GM19043 (cell line): Measurements from ENCODE around the gene STX1A.
A peak's percentile ranks its signal among the peaks of the same experiment; 100 is the strongest.
"Not testable (repeated sequence)": the region's sequence is repeated elsewhere in the genome, so short reads cannot be mapped to it uniquely, and the experiment has no call there.

ENCODE experiments used
- ATAC-seq: cut with Tn5 transposase; IDR thresholded peaks from one replicate; pipeline ENCODE4 v1.9.1; 2021; ENCODE audit warnings: low read depth; ENCODE audit not compliant: unreplicated experiment

Gene STX1A

GRCh38 chr7:73737491-73738219, 18.2 kb upstream of the STX1A start:
- no peak for ATAC-seq

- ATAC-seq = no peak
Observed at GRCh38 chr7:73736885-73737284, 17.4 kb upstream of the STX1A start.

- ATAC-seq = no peak
Observed at GRCh38 chr7:73735528-73735905, 16.0 kb upstream of the STX1A start.

GRCh38 chr7:73734619-73735527, 15.4 kb upstream of the STX1A start:
- peak; percentile 40 for ATAC-seq

GRCh38 chr7:73732397-73732796, 12.9 kb upstream of the STX1A start:
- ATAC-seq = no peak

GRCh38 chr7:73730485-73730884, 11.0 kb upstream of the STX1A start:
- no peak for ATAC-seq

GRCh38 chr7:73728551-73728950, 9.1 kb upstream of the STX1A start:
- no peak for ATAC-seq

- no peak for ATAC-seq
Observed at GRCh38 chr7:73727952-73728351, 8.5 kb upstream of the STX1A start.

- no peak for ATAC-seq
Observed at GRCh38 chr7:73726083-73726466, 6.6 kb upstream of the STX1A start.

GRCh38 chr7:73723813-73724212, 4.3 kb upstream of the STX1A start:
- no peak for ATAC-seq

GRCh38 chr7:73722785-73723184, 3.3 kb upstream of the STX1A start:
- ATAC-seq = no peak

GRCh38 chr7:73722182-73722581, 2.7 kb upstream of the STX1A start:
- not testable (repeated sequence) for ATAC-seq

GRCh38 chr7:73721377-73721817, 1.9 kb upstream of the STX1A start:
- ATAC-seq = no peak

GRCh38 chr7:73720443-73720842, 974 bp upstream of the STX1A start:
- not testable (repeated sequence) for ATAC-seq

GRCh38 chr7:73719806-73720169, 319 bp upstream of the STX1A start:
- no peak for ATAC-seq

GRCh38 chr7:73718438-73718881, 1.0 kb downstream of the STX1A start:
- no peak for ATAC-seq

- ATAC-seq = no peak
Observed at GRCh38 chr7:73717991-73718405, 1.5 kb downstream of the STX1A start.

GRCh38 chr7:73717025-73717807, 2.3 kb downstream of the STX1A start:
- no peak for ATAC-seq

- no peak for ATAC-seq
Observed at GRCh38 chr7:73716318-73716890, 3.1 kb downstream of the STX1A start.

GRCh38 chr7:73715648-73716317, 3.7 kb downstream of the STX1A start:
- no peak for ATAC-seq
